Measurements from ENCODE around the gene HOXC13.
A peak's percentile ranks its signal among the peaks of the same experiment; 100 is the strongest.

Gene HOXC13

GRCh38 chr12:53952871-53953734 is 14.5 kb downstream of the HOXC13 start:
- Histone ChIP-seq H3K27ac (no peak overlapping the region), H3K4me3 (no peak overlapping the region)
- DNase-seq (ENCODE audit: low spot score), result no peak
- TF ChIP-seq CTCF (IDR thresholded peaks at IDR 0.05), result no peak

GRCh38 chr12:53953831-53954693 is 15.4 kb downstream of the HOXC13 start:
- Histone ChIP-seq H3K4me3 (no peak overlapping the region), H3K27ac (no peak overlapping the region)
- DNase-seq (ENCODE audit: low spot score), result no peak
- TF ChIP-seq CTCF (IDR thresholded peaks at IDR 0.05), result no peak

- TF ChIP-seq CTCF (IDR thresholded peaks at IDR 0.05), result no peak
- no peak for DNase-seq (ENCODE audit: low spot score)
Measured at GRCh38 chr12:53954694-53955035, 16.0 kb downstream of the HOXC13 start, which contains the start of gene HOXC12. TSS of gene HOXC12 (plus strand) at chr12:53954903. CDS start at chr12:53954930, 27 bp downstream.

DNA sequence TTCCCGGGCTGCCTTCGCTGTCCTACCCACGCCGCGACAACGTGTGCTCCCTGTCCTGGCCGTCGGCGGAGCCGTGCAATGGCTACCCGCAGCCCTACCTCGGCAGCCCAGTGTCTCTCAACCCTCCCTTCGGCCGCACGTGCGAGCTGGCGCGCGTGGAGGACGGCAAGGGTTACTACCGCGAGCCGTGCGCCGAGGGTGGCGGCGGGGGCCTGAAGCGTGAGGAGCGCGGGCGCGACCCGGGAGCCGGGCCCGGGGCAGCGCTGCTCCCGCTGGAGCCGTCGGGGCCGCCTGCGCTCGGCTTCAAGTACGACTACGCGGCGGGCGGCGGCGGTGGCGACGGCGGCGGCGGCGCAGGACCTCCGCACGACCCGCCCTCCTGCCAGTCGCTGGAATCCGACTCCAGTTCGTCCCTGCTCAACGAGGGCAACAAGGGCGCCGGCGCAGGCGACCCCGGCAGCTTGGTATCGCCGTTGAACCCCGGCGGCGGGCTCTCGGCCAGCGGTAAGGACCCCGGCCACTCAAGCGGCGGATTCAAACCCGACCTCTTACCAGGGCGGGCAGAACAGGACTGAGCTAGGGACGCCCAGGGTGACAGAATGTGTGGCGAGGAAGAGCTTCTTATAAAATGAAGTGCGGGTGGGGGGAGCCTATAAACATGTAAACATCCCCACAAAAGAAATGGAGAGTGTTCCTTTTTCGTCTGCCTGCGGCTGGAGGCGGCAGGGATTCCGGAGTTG is 16.6 kb downstream of the HOXC13 start:
- DNase-seq (ENCODE audit: low spot score), result no peak
- TF ChIP-seq CTCF (IDR thresholded peaks at IDR 0.05), result no peak
- peak overlapping the region; percentile 30 for H3K4me3 ChIP-seq
- no peak overlapping the region for H3K27ac ChIP-seq

More at GRCh38 chr12:53954694-53955035, 16.0 kb downstream of the HOXC13 start, which contains the start of gene HOXC12:
- Histone ChIP-seq H3K27ac (no peak within 1 kb of the TSS), H3K4me3 (peak within 1 kb of the TSS; percentile 30)

- no peak for TF ChIP-seq CTCF (IDR thresholded peaks at IDR 0.05)
- Histone ChIP-seq H3K4me3 (no peak overlapping the region), H3K27ac (no peak overlapping the region)
- DNase-seq (ENCODE audit: low spot score), result no peak
Measured at GRCh38 chr12:53955776-53956250, 17.2 kb downstream of the HOXC13 start.

DNA sequence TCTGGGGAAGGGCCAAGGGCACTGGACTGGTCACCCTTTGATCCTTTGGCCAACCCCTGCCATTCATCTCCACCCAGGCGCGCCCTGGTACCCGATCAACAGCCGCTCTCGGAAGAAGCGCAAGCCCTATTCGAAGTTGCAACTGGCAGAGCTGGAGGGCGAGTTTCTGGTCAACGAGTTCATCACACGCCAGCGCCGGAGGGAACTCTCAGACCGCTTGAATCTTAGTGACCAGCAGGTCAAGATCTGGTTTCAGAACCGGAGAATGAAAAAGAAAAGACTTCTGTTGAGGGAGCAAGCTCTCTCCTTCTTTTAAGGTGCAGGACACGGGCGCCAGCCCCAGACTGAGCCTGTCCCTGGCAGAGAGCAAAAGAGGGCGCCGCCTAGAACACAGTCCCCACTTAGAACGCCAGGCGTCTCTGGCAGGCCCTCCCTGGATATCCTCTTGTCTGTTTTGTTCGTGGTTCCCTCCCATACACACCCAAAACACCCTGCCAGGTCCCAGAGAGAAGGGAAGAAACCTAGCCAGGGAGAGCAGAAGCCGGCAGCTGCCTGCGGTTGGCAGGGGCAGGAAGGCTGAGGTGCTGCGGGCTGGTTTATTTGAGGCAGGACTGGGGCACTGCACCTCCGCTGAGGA is 17.7 kb downstream of the HOXC13 start:
- Histone ChIP-seq H3K4me3 (no peak overlapping the region), H3K27ac (no peak overlapping the region)
- no peak for TF ChIP-seq CTCF (IDR thresholded peaks at IDR 0.05)
- DNase-seq (ENCODE audit: low spot score), result no peak
